ENCODE results near the gene DSP.

DSP gene, protein sequence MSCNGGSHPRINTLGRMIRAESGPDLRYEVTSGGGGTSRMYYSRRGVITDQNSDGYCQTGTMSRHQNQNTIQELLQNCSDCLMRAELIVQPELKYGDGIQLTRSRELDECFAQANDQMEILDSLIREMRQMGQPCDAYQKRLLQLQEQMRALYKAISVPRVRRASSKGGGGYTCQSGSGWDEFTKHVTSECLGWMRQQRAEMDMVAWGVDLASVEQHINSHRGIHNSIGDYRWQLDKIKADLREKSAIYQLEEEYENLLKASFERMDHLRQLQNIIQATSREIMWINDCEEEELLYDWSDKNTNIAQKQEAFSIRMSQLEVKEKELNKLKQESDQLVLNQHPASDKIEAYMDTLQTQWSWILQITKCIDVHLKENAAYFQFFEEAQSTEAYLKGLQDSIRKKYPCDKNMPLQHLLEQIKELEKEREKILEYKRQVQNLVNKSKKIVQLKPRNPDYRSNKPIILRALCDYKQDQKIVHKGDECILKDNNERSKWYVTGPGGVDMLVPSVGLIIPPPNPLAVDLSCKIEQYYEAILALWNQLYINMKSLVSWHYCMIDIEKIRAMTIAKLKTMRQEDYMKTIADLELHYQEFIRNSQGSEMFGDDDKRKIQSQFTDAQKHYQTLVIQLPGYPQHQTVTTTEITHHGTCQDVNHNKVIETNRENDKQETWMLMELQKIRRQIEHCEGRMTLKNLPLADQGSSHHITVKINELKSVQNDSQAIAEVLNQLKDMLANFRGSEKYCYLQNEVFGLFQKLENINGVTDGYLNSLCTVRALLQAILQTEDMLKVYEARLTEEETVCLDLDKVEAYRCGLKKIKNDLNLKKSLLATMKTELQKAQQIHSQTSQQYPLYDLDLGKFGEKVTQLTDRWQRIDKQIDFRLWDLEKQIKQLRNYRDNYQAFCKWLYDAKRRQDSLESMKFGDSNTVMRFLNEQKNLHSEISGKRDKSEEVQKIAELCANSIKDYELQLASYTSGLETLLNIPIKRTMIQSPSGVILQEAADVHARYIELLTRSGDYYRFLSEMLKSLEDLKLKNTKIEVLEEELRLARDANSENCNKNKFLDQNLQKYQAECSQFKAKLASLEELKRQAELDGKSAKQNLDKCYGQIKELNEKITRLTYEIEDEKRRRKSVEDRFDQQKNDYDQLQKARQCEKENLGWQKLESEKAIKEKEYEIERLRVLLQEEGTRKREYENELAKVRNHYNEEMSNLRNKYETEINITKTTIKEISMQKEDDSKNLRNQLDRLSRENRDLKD (N-terminal part only)

GRCh38 chr6:7541175-7542064 is at the start of gene DSP:
TSS of gene DSP (plus strand) at chr6:7541671. CDS start at chr6:7541916, 245 bp downstream.
- no peak for DNase-seq

DNA sequence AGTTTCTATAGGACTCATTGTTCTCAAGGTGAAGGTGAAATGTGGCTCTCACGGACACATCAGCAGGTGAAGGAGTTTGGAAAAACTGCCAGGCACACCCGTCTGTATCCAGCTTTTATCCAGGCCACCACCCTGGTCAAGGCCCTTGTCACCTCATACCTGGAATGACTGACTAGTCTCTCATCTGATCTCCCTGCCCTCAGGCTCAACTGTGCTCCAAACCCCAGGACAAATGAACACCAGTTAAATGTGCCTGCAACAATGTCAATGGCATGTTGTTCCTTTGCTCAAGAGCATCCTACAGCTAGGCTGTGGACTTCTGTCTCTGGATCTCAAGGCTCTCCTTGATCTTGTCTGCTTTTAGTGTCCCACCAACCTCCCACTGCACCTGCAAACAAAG is 47.6 kb upstream of the DSP start:
- DNase-seq: no peak

- no peak for DNase-seq
Measured at GRCh38 chr6:7494638-7495037, 46.8 kb upstream of the DSP start.

GRCh38 chr6:7496266-7496875 is 45.1 kb upstream of the DSP start:
- DNase-seq: no peak

GRCh38 chr6:7500752-7501282 is 40.7 kb upstream of the DSP start:
- DNase-seq: no peak

GRCh38 chr6:7502743-7503142 is 38.7 kb upstream of the DSP start:
- DNase-seq: no peak

GRCh38 chr6:7504041-7504440 is 37.4 kb upstream of the DSP start:
- DNase-seq: no peak

- DNase-seq: no peak
Measured at GRCh38 chr6:7505189-7505699, 36.2 kb upstream of the DSP start.

- no peak for DNase-seq
Measured at GRCh38 chr6:7507600-7507999, 33.9 kb upstream of the DSP start.

- no peak for DNase-seq
Measured at GRCh38 chr6:7512320-7512719, 29.2 kb upstream of the DSP start.

GRCh38 chr6:7513529-7513928 is 27.9 kb upstream of the DSP start:
- no peak for DNase-seq

DNA sequence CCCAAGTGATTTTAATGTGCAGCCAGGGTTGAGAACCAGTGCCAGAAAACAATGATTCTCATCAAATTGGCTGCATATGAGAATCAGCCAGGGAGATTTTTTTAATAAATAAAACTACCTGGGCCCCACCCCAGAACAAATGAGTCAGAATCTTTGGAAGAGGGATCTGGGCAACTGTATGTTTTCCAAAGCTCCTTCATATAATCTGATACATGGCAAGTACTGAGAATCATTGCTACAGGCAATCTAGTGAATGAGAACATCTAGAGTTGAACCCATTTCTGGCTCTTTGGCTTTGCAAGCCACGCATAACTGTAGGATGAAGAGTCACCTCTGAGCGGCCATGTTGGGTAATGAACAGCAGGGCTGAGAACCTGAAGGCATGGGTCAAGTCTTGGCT is 26.1 kb upstream of the DSP start:
- DNase-seq: no peak

DNA sequence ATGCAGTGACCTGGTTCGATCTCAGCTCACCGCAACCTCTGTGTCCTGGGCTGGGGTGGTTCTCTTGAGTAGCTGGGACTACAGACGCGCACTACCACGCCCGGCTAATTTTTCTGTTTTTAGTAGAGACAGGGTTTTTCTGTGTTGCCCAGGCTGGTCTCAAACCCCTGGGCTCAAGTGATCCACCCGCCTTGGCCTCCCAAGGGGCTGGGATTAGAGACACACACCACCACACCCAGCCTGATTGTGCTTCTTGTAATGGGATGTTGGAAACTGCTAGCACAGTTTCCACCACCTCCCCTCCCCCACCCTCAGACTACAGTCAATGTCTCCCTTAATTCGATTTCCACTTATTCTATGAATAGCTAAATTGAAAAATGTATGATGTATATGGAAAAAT is 22.6 kb upstream of the DSP start:
- DNase-seq: no peak

- DNase-seq: no peak
Measured at GRCh38 chr6:7522873-7523272, 18.6 kb upstream of the DSP start.

GRCh38 chr6:7523922-7524321 is 17.5 kb upstream of the DSP start:
- DNase-seq: no peak

GRCh38 chr6:7526755-7527154 is 14.7 kb upstream of the DSP start:
- no peak for DNase-seq

DNA sequence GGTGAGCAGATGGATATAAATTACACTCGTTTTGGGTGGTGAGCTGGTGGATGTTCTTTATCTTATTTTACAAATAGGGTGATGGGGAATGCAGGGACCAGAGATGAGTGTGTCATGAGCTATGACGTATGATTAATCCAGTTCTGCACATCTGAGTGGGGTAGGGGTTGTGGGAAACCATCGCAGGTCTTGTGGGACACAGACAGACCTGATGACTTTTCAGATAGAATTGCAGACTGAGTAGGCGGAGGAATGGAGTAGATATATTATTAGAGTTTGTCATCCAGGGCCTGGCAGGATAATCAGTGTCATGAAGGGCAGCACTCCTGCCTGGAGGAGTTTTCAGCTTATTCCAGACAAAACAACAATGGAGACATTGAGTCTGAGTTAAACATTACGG is 12.9 kb upstream of the DSP start:
- DNase-seq: no peak

DNA sequence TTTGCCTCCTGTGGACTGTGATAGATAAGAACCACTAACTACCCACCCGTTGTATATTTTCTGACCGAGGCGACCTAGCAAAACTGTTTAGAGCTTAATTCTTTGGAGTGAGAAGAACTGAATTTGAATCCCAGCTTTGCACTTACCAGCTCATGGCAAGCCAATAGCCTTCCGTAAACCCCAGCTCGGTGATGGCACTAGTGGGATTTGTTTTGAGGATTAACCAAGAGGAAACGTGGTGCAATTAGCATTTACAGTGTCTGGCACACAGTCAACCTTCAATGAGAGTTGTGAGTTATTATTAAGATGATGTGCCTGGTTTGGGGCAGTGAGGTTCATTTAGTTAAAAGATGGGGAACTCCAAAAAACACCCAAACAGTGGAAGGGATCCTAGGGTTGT is 12.3 kb upstream of the DSP start:
- no peak for DNase-seq

- no peak for DNase-seq
Measured at GRCh38 chr6:7532232-7532631, 9.2 kb upstream of the DSP start.

GRCh38 chr6:7532821-7533220 is 8.7 kb upstream of the DSP start:
- no peak for DNase-seq

- no peak for DNase-seq
Measured at GRCh38 chr6:7534192-7534591, 7.3 kb upstream of the DSP start.

All from hematopoietic multipotent progenitor cell treated with erythropoietin and hydrocortisone succinate and interleukin-3 and kit ligand, for 8 days (in vitro differentiated cells).